DOHH2 (cell line): ENCODE measurements around the gene ZBBX.

Source experiments
- EZH2phosphoT487 ChIP-seq: fragments of 200-600 bp; sonication (generic); IDR thresholded peaks from 2 replicates; pipeline ENCODE4 v1.6.1; 2017; ENCODE audit warnings: borderline replicate concordance, mild to moderate bottlenecking, antibody characterized with exemption, low read length, moderate library complexity, mixed read lengths
- TF ChIP-seq, protein P1 (sequence below): fragments of 200-600 bp; sonication (generic); IDR thresholded peaks from one replicate; pipeline ENCODE4 v1.5.1; 2014; ENCODE audit warnings: antibody characterized with exemption, mild to moderate bottlenecking, low read depth, low read length; ENCODE audit not compliant: poor library complexity, severe bottlenecking

DNA sequence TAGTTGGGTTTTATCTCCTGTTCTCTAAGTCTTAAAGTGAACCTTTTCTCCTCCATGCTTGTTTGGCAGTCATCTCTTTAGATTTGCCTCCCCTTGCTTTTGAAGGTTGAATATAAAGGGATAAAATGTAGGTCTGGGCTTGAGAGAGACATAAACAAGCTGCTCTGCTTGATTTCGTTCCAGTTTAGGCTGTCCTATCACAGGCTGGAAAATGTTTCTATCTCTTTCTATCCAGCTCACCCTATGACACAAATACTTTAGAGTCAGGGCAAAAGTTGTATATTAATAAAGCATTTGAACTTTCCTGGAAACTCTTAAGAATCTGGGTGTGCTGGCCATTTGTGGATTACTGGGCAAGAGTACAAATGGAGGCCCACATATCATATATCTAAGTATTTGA, 29.5 kb upstream of the ZBBX start:
- TF ChIP-seq, protein P1, sequence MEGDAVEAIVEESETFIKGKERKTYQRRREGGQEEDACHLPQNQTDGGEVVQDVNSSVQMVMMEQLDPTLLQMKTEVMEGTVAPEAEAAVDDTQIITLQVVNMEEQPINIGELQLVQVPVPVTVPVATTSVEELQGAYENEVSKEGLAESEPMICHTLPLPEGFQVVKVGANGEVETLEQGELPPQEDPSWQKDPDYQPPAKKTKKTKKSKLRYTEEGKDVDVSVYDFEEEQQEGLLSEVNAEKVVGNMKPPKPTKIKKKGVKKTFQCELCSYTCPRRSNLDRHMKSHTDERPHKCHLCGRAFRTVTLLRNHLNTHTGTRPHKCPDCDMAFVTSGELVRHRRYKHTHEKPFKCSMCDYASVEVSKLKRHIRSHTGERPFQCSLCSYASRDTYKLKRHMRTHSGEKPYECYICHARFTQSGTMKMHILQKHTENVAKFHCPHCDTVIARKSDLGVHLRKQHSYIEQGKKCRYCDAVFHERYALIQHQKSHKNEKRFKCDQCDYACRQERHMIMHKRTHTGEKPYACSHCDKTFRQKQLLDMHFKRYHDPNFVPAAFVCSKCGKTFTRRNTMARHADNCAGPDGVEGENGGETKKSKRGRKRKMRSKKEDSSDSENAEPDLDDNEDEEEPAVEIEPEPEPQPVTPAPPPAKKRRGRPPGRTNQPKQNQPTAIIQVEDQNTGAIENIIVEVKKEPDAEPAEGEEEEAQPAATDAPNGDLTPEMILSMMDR = no peak
- no peak for TF ChIP-seq EZH2phosphoT487
